Keratinocyte (primary cell): ENCODE measurements around the gene TGFBRAP1. TPM values are rescaled to one million over a fixed set of nuclear protein-coding genes. Genes with fewer than 3 reads are reported as not detected.

Experiments used
- DNase-seq: peaks from one replicate; pipeline ENCODE4 v3.0.0-alpha.2; 2011; ENCODE audit warnings: low read depth, missing footprints, low spot score
- FAIRE-seq: peaks from 2 replicates; lab custom pipeline; 2011; peaks lifted over from hg19 to GRCh38; lab: Jason Lieb, UNC
- H2AFZ ChIP-seq: 2 replicates; pipeline ENCODE4 v1.6.0; 2012; ENCODE audit warnings: low read length, control low read depth, inconsistent platforms; ENCODE audit not compliant: control insufficient read depth
- H3K27ac ChIP-seq: 2 replicates; pipeline ENCODE4 v1.5.1; 2011; ENCODE audit warnings: low read length; ENCODE audit not compliant: control insufficient read depth, insufficient read depth
- H3K27me3 ChIP-seq: 3 replicates; pipeline ENCODE4 v1.6.0; 2011; ENCODE audit warnings: low read length; ENCODE audit not compliant: control insufficient read depth, insufficient read depth; ENCODE audit errors: extremely low read depth
- H3K36me3 ChIP-seq, 2 experiments: 2 replicates in 1 of 2; 3 replicates in 1 of 2; pipeline ENCODE4 v1.5.1; 2011; ENCODE audit warnings: low read length in 2 of 2, mild to moderate bottlenecking in 1 of 2; ENCODE audit not compliant: control insufficient read depth in 2 of 2, insufficient read depth in 2 of 2; ENCODE audit errors: extremely low read depth in 1 of 2
- H3K4me1 ChIP-seq: 3 replicates; pipeline ENCODE4 v1.5.1; 2011; ENCODE audit warnings: low read length; ENCODE audit not compliant: control insufficient read depth, insufficient read depth; ENCODE audit errors: extremely low read depth
- H3K4me2 ChIP-seq: 3 replicates; pipeline ENCODE4 v1.6.0; 2011; ENCODE audit warnings: low read depth, low read length; ENCODE audit not compliant: control insufficient read depth, insufficient read depth; ENCODE audit errors: extremely low read depth
- H3K4me3 ChIP-seq, 3 experiments: fragments of 200-600 bp in 1 of 3; sonication (generic) in 1 of 3; 2 replicates in 2 of 3; 3 replicates in 1 of 3; pipeline ENCODE4 v1.5.1; 2011 to 2016; ENCODE audit warnings: low read length in 3 of 3, mild to moderate bottlenecking in 3 of 3, control low read depth in 2 of 3, inconsistent platforms in 1 of 3, low read depth in 1 of 3, mixed read lengths in 1 of 3, mixed run types in 1 of 3, moderate library complexity in 1 of 3; ENCODE audit not compliant: control insufficient read depth in 2 of 3, insufficient read depth in 2 of 3; ENCODE audit errors: extremely low read depth in 1 of 3
- H3K79me2 ChIP-seq: 2 replicates; pipeline ENCODE4 v1.6.0; 2012; ENCODE audit warnings: low read length; ENCODE audit not compliant: control insufficient read depth, insufficient read depth
- H3K9ac ChIP-seq: 3 replicates; pipeline ENCODE4 v1.6.0; 2011; ENCODE audit warnings: low read length; ENCODE audit not compliant: control insufficient read depth, insufficient read depth; ENCODE audit errors: extremely low read depth
- H3K9me1 ChIP-seq: 3 replicates; pipeline ENCODE4 v1.6.0; 2011; ENCODE audit warnings: low read length; ENCODE audit not compliant: control insufficient read depth, insufficient read depth; ENCODE audit errors: extremely low read depth
- H3K9me3 ChIP-seq: 2 replicates; pipeline ENCODE4 v1.5.1; 2012; ENCODE audit warnings: low read depth, low read length; ENCODE audit not compliant: control insufficient read depth
- H4K20me1 ChIP-seq: 3 replicates; pipeline ENCODE4 v1.6.0; 2011; ENCODE audit warnings: low read length; ENCODE audit not compliant: control insufficient read depth, insufficient read depth; ENCODE audit errors: extremely low read depth
- CTCF ChIP-seq, 3 experiments: IDR thresholded peaks in 1 of 3; conservative IDR thresholded peaks in 1 of 3; optimal IDR thresholded peaks in 1 of 3; 2 replicates in 2 of 3; 3 replicates in 1 of 3; pipeline versions ENCODE3 to v1.5.1; 2011; ENCODE audit warnings: low read length in 3 of 3, mild to moderate bottlenecking in 3 of 3, moderate library complexity in 2 of 3, control low read depth in 1 of 3, inconsistent platforms in 1 of 3; ENCODE audit not compliant: insufficient read depth in 2 of 3; ENCODE audit errors: extremely low read depth in 1 of 3
- EZH2 ChIP-seq: IDR thresholded peaks from one replicate; pipeline ENCODE4 v1.6.1; 2012; ENCODE audit warnings: inconsistent platforms, mild to moderate bottlenecking, low read length, moderate library complexity
- dilution Hi-C: fragments of 300-500 bp; cut with MboI; formaldehyde crosslinking; loops from one replicate; pipeline ENCODE4 v1.7.0; 2020; ENCODE audit warnings: low sequenced_read_pairs; ENCODE audit not compliant: extremely low pct_ligation_motif_present
- polyA plus RNA-seq, 5 experiments: library from polyadenylated mRNA; depleted of rRNA in 3 of 5; stranded (reverse) in 3 of 5; stranded (forward) in 1 of 5; unstranded in 1 of 5; fragments of >200 nt; gene quantifications; 1 replicate in 1 of 5; 2 replicates in 3 of 5; 3 replicates in 1 of 5; pipeline versions ENCODE4 v1.2.1 to v1.2.3, GENCODE V29; 2011 to 2012; ENCODE audit warnings: missing spikeins in 2 of 5, low read depth in 1 of 5, low replicate concordance in 1 of 5

TGFBRAP1 gene
- polyA plus RNA-seq, 1 donor (not counting 4 experiments of a cell fraction or from before 2014, with no cell fraction given), result 9.3 TPM

- Histone ChIP-seq H3K4me1 (peaks cover 6% of the 10 kb centered on the region), H3K79me2 (no peaks in the 10 kb centered on the region), H3K36me3 (no peaks in the 10 kb centered on the region), H3K9ac (no peak overlapping the region), H4K20me1 (no peaks in the 10 kb centered on the region), H3K9me1 (no peaks in the 10 kb centered on the region), H3K27ac (no peak overlapping the region), H3K4me3 (no peak overlapping the region), H3K27me3 (no peaks in the 10 kb centered on the region), H3K9me3 (no peaks in the 10 kb centered on the region), H2AFZ (no peak overlapping the region), H3K4me2 (no peak overlapping the region)
- no peak for FAIRE-seq
- DNase-seq, result no peak
- no peak for TF ChIP-seq CTCF (optimal IDR thresholded peaks at IDR 0.05 in 1 of 3, IDR thresholded peaks at IDR 0.05 in 1 of 3, conservative IDR thresholded peaks at IDR 0.05 in 1 of 3; ENCODE audit: extremely low read depth in 1 of 3, insufficient read depth in 2 of 3, low read length in 3 of 3)
- dilution Hi-C loops, result no loop called here
Observed at GRCh38 chr2:105256431-105257047, 73.0 kb downstream of the TGFBRAP1 start.

DNA sequence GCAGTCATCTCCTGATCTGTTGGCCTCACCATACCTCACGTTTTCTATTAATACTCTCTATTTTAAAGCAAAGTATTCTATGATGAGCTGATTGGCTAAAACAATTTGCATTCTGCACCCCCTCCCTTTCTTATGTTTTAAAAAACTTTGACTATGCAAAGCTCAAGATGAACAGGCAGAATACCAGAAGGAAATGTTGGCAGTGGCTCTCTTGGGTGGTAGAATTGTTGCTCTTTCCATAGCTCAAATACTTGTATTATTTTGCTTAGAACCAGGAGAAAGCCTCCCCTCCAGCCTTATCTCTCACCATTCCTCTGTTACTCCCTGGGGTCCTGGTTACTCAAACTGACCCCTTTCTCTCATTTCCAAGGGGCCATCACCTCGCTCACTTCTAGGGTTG, 73.6 kb downstream of the TGFBRAP1 start:
- H3K9me1 ChIP-seq, result no peaks in the 10 kb centered on the region
- peaks cover under 1% of the 10 kb centered on the region for H3K4me1 ChIP-seq
- H3K36me3 ChIP-seq, result no peaks in the 10 kb centered on the region
- no peak overlapping the region for H3K9ac ChIP-seq
- H2AFZ ChIP-seq, result no peak overlapping the region
- dilution Hi-C loops, result no loop called here
- H3K79me2 ChIP-seq, result no peaks in the 10 kb centered on the region
- DNase-seq (no peak), FAIRE-seq (no peak)
- H3K4me2 ChIP-seq, result no peak overlapping the region
- H3K4me3 ChIP-seq, result no peak overlapping the region
- no peaks in the 10 kb centered on the region for H3K9me3 ChIP-seq
- no peaks in the 10 kb centered on the region for H4K20me1 ChIP-seq
- TF ChIP-seq EZH2 (no peak), CTCF (optimal IDR thresholded peaks at IDR 0.05 in 1 of 3, IDR thresholded peaks at IDR 0.05 in 1 of 3, conservative IDR thresholded peaks at IDR 0.05 in 1 of 3; ENCODE audit: extremely low read depth in 1 of 3, insufficient read depth in 2 of 3, low read length in 3 of 3) (no peak)
- H3K27ac ChIP-seq, result no peak overlapping the region
- H3K27me3 ChIP-seq, result no peaks in the 10 kb centered on the region
